GM06990 (cell line): Measurements from ENCODE around the gene MAP1B.

ENCODE experiments used
- DNase-seq: peaks from one replicate; pipeline ENCODE4 v3.0.0-alpha.2; 2011; ENCODE audit not compliant: insufficient read length; ENCODE audit errors: extremely low read depth
- H3K27me3 ChIP-seq: replicated peaks from 2 replicates; pipeline ENCODE4 v1.6.0; 2011; ENCODE audit warnings: low read length; ENCODE audit not compliant: control insufficient read depth, insufficient read depth
- H3K36me3 ChIP-seq: 2 replicates; pipeline ENCODE4 v1.5.1; 2011; ENCODE audit warnings: low read length; ENCODE audit not compliant: control insufficient read depth, insufficient read depth
- H3K4me3 ChIP-seq: replicated peaks from 2 replicates; pipeline ENCODE4 v1.5.1; 2011; ENCODE audit warnings: low read depth, mild to moderate bottlenecking, control low read depth, low read length
- TF ChIP-seq, protein P1 (sequence below): IDR thresholded peaks from 2 replicates; pipeline ENCODE4 v1.5.1; 2011; ENCODE audit warnings: low read length, control low read depth, mild to moderate bottlenecking, inconsistent platforms; ENCODE audit not compliant: insufficient read depth, poor library complexity, severe bottlenecking

The MAP1B gene

DNA sequence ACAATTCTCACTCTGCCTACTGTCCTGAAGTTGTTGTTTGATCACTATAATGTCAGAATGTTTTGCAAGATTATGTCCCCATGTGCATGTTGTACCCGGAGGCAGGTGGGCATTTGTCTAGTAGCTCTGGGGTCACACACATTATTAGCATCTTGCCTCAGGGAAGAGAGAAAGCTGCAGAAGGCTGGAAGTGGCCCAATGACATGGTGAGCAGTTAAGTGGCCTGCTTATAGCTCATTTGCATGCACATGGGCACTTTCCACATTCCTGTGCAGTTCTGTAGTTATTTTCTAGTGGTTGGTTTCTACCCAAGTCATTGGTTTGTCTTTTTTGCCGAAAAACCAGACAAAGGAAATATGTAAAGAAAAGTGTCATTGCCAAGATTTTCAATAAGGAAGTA lies 80.9 kb downstream of the MAP1B start:
- TF ChIP-seq, protein P1, sequence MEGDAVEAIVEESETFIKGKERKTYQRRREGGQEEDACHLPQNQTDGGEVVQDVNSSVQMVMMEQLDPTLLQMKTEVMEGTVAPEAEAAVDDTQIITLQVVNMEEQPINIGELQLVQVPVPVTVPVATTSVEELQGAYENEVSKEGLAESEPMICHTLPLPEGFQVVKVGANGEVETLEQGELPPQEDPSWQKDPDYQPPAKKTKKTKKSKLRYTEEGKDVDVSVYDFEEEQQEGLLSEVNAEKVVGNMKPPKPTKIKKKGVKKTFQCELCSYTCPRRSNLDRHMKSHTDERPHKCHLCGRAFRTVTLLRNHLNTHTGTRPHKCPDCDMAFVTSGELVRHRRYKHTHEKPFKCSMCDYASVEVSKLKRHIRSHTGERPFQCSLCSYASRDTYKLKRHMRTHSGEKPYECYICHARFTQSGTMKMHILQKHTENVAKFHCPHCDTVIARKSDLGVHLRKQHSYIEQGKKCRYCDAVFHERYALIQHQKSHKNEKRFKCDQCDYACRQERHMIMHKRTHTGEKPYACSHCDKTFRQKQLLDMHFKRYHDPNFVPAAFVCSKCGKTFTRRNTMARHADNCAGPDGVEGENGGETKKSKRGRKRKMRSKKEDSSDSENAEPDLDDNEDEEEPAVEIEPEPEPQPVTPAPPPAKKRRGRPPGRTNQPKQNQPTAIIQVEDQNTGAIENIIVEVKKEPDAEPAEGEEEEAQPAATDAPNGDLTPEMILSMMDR: no peak
- Histone ChIP-seq H3K27me3 (no peaks in the 10 kb centered on the region), H3K36me3 (no peaks in the 10 kb centered on the region), H3K4me3 (no peak overlapping the region)
- DNase-seq: no peak

DNA sequence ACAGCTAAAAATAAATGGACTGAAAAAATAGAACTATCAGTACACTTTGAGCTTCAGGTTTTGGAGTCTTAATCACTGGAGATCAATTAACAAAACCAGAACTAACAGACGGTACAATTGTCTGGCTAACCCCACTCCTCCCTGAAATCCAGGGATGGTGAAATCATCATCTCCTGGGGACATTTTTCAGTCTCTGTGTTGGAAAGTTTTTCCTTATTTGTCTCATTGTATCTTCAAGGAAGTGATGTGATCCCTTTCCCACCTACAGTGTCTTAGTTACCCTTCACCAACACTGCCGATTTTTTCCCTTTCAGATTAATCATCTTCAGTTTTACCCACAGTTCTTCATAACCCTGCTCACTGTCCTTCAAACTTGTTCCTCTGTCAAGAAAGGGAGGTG lies 81.9 kb downstream of the MAP1B start:
- H3K27me3 ChIP-seq: no peaks in the 10 kb centered on the region
- TF ChIP-seq, protein P1: no peak
- no peak overlapping the region for H3K4me3 ChIP-seq
- H3K36me3 ChIP-seq: no peaks in the 10 kb centered on the region
- DNase-seq: no peak

DNA sequence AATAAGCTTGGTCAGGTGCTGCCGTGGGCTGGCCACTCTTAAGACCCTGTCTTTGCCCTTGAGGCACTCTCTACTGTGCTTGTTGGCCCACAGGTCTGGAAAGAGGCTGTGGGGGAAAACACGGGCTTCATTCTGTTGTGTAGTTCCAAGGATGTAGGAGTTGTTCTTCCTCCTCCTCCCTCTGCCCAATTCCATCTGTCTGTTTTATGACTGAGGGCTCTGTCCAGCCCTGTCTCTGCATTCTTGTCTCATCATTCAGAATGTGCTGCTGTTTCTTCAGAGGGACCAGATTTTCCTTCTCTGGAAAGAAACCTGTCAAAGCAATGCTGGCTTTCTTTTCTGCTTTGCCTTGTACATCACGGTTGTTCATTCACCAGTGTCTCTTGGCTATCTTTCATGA lies 84.1 kb downstream of the MAP1B start:
- H3K36me3 ChIP-seq: no peaks in the 10 kb centered on the region
- no peaks in the 10 kb centered on the region for H3K27me3 ChIP-seq
- DNase-seq: no peak
- H3K4me3 ChIP-seq: no peak overlapping the region
- TF ChIP-seq, protein P1: no peak

DNA sequence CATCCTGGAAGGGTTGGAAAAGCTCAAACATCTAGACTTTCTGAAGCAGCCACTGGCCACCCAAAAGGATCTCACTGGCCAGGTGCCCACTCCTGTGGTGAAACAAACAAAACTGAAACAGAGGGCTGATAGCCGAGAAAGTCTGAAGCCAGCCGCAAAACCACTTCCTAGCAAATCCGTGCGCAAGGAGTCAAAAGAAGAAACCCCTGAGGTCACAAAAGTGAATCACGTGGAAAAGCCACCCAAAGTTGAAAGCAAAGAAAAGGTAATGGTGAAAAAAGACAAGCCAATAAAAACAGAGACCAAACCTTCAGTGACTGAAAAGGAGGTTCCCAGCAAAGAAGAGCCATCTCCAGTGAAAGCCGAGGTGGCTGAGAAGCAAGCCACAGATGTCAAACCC lies 87.6 kb downstream of the MAP1B start:
- TF ChIP-seq, protein P1: no peak
- peak; percentile 29 for DNase-seq
- no peaks in the 10 kb centered on the region for H3K36me3 ChIP-seq
- H3K4me3 ChIP-seq: no peak overlapping the region
- H3K27me3 ChIP-seq: no peaks in the 10 kb centered on the region; the same call in 1 of the 2 replicates

DNA sequence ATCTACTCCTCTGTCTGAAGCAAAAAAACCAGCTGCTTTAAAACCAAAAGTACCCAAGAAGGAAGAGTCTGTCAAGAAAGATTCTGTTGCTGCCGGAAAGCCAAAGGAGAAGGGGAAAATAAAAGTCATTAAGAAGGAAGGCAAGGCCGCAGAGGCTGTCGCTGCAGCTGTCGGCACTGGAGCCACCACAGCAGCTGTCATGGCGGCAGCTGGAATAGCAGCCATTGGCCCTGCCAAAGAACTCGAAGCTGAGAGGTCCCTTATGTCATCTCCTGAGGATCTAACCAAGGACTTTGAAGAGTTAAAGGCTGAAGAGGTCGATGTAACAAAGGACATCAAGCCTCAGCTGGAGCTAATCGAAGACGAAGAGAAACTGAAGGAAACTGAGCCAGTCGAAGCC lies 88.3 kb downstream of the MAP1B start:
- Histone ChIP-seq H3K4me3 (no peak overlapping the region), H3K36me3 (no peaks in the 10 kb centered on the region), H3K27me3 (no peaks in the 10 kb centered on the region; the same call in 1 of the 2 replicates)
- no peak for DNase-seq
- TF ChIP-seq, protein P1: no peak

DNA sequence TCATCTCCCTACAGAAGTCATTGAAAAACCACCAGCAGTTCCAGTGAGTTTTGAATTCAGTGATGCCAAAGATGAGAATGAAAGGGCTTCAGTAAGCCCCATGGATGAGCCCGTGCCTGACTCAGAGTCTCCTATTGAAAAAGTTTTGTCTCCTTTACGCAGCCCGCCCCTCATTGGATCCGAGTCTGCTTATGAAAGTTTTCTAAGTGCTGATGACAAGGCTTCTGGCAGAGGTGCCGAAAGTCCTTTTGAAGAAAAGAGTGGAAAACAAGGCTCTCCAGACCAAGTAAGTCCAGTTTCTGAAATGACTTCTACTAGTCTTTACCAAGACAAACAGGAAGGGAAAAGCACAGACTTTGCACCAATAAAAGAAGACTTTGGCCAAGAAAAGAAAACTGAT lies 90.1 kb downstream of the MAP1B start:
- DNase-seq: no peak
- H3K4me3 ChIP-seq: no peak overlapping the region
- TF ChIP-seq, protein P1: no peak
- no peaks in the 10 kb centered on the region for H3K36me3 ChIP-seq
- H3K27me3 ChIP-seq: no peaks in the 10 kb centered on the region; the same call in 1 of the 2 replicates
